ENCODE results near the gene CFAP20DC. TPM values are rescaled to one million over a fixed set of nuclear protein-coding genes. Genes with fewer than 3 reads are reported as not detected.

Gene CFAP20DC
- total RNA-seq, 3 donors from 2014 or later (not counting 1 experiment from before 2014, with no cell fraction given) = 0.09 to 0.20 (median 0.18) TPM

GRCh38 chr3:59043391-59043790, 6.4 kb downstream of the CFAP20DC start:
- Mint-ChIP-seq H3K27ac (no peak overlapping the region), H3K36me3 (no peaks in the 10 kb centered on the region), H3K4me1 (no peaks in the 10 kb centered on the region), H3K27me3 (ENCODE audit: low read depth in 2 of 2) (no peaks in the 10 kb centered on the region), H3K9me3 (no peaks in the 10 kb centered on the region), H3K4me3 (no peak overlapping the region)
- no peaks in the 10 kb centered on the region for H3K9me3 ChIP-seq (ENCODE audit: control insufficient read depth, insufficient read depth, low read length)
- no peak for ATAC-seq
- no peak overlapping the region for H3K27ac ChIP-seq (ENCODE audit: low read length)
- H3K4me1 ChIP-seq (ENCODE audit: control insufficient read depth, insufficient read depth, low read length) = no peaks in the 10 kb centered on the region
- no peak for TF ChIP-seq CTCF (IDR thresholded peaks at IDR 0.05)
- no peaks in the 10 kb centered on the region for H3K36me3 ChIP-seq (ENCODE audit: control insufficient read depth, insufficient read depth, low read length)
- intact Hi-C loops (cut with micrococcal nuclease) = no loop called here
- no peak for DNase-seq
- H3K27me3 ChIP-seq (ENCODE audit: control insufficient read depth, insufficient read depth, low read length) = no peaks in the 10 kb centered on the region
- WGBS (ENCODE audit: insufficient coverage) = 87% methylated on average over 2 of the region's 2 CpGs
- no peak overlapping the region for H3K4me3 ChIP-seq (ENCODE audit: low read length)

GRCh38 chr3:59040902-59041301, 8.9 kb downstream of the CFAP20DC start:
- Mint-ChIP-seq H3K27me3 (ENCODE audit: low read depth in 2 of 2) (no peaks in the 10 kb centered on the region), H3K27ac (no peak overlapping the region), H3K4me3 (no peak overlapping the region), H3K9me3 (no peaks in the 10 kb centered on the region), H3K4me1 (no peaks in the 10 kb centered on the region), H3K36me3 (no peaks in the 10 kb centered on the region)
- intact Hi-C loops (cut with micrococcal nuclease) = no loop called here
- DNase-seq (no peak), ATAC-seq (no peak)
- no peaks in the 10 kb centered on the region for H3K9me3 ChIP-seq (ENCODE audit: control insufficient read depth, insufficient read depth, low read length)
- no peak for TF ChIP-seq CTCF (IDR thresholded peaks at IDR 0.05)
- H3K36me3 ChIP-seq (ENCODE audit: control insufficient read depth, insufficient read depth, low read length) = no peaks in the 10 kb centered on the region
- no peak overlapping the region for H3K4me3 ChIP-seq (ENCODE audit: low read length)
- H3K27me3 ChIP-seq (ENCODE audit: control insufficient read depth, insufficient read depth, low read length) = no peaks in the 10 kb centered on the region
- H3K4me1 ChIP-seq (ENCODE audit: control insufficient read depth, insufficient read depth, low read length) = no peaks in the 10 kb centered on the region
- no peak overlapping the region for H3K27ac ChIP-seq (ENCODE audit: low read length)

GRCh38 chr3:59027607-59028006, 22.2 kb downstream of the CFAP20DC start:
- Mint-ChIP-seq H3K27me3 (ENCODE audit: low read depth in 2 of 2) (peaks cover 3 to 7% of the 10 kb centered on the region in 2 donors), H3K36me3 (no peaks in the 10 kb centered on the region), H3K4me1 (no peaks in the 10 kb centered on the region), H3K27ac (no peak overlapping the region), H3K9me3 (peaks cover 4 to 6% of the 10 kb centered on the region in 2 donors), H3K4me3 (no peak overlapping the region)
- intact Hi-C loops (cut with micrococcal nuclease) = no loop called here
- no peak for ATAC-seq
- TF ChIP-seq CTCF (IDR thresholded peaks at IDR 0.05) = no peak
- Histone ChIP-seq H3K9me3 (ENCODE audit: control insufficient read depth, insufficient read depth, low read length) (no peaks in the 10 kb centered on the region), H3K4me1 (ENCODE audit: control insufficient read depth, insufficient read depth, low read length) (no peaks in the 10 kb centered on the region), H3K27me3 (ENCODE audit: control insufficient read depth, insufficient read depth, low read length) (peaks cover 2% of the 10 kb centered on the region), H3K4me3 (ENCODE audit: low read length) (no peak overlapping the region), H3K27ac (ENCODE audit: low read length) (no peak overlapping the region), H3K36me3 (ENCODE audit: control insufficient read depth, insufficient read depth, low read length) (no peaks in the 10 kb centered on the region)
- DNase-seq = no peak
- WGBS (ENCODE audit: insufficient coverage) = no CpG with 5 or more reads among the region's 1 CpG

- Mint-ChIP-seq H3K36me3 (no peaks in the 10 kb centered on the region), H3K4me1 (no peaks in the 10 kb centered on the region), H3K4me3 (no peak overlapping the region), H3K27ac (no peak overlapping the region), H3K9me3 (peaks cover 3 to 4% of the 10 kb centered on the region in 2 donors), H3K27me3 (ENCODE audit: low read depth in 2 of 2) (peaks cover 6 to 16% of the 10 kb centered on the region in 2 donors)
- intact Hi-C loops (cut with micrococcal nuclease) = no loop called here
- TF ChIP-seq CTCF (IDR thresholded peaks at IDR 0.05) = no peak
- no peaks in the 10 kb centered on the region for H3K9me3 ChIP-seq (ENCODE audit: control insufficient read depth, insufficient read depth, low read length)
- peaks cover 2% of the 10 kb centered on the region for H3K27me3 ChIP-seq (ENCODE audit: control insufficient read depth, insufficient read depth, low read length)
- H3K4me3 ChIP-seq (ENCODE audit: low read length) = no peak overlapping the region
- DNase-seq (no peak), ATAC-seq (no peak)
- no peaks in the 10 kb centered on the region for H3K36me3 ChIP-seq (ENCODE audit: control insufficient read depth, insufficient read depth, low read length)
- no peaks in the 10 kb centered on the region for H3K4me1 ChIP-seq (ENCODE audit: control insufficient read depth, insufficient read depth, low read length)
- WGBS (ENCODE audit: insufficient coverage) = 100% methylated on average over 1 of the region's 3 CpGs
- H3K27ac ChIP-seq (ENCODE audit: low read length) = no peak overlapping the region
Measured at GRCh38 chr3:59023612-59024011, 26.2 kb downstream of the CFAP20DC start.
